Activated CD4-positive, alpha-beta memory T cell treated with anti-CD3 and anti-CD28 coated beads for 36 hours (primary cell): ENCODE measurements around the gene KCNJ12. TPM values are rescaled to one million over a fixed set of nuclear protein-coding genes. Genes with fewer than 3 reads are reported as not detected.
"Not testable (repeated sequence)": the region's sequence is repeated elsewhere in the genome, so short reads cannot be mapped to it uniquely, and the experiment has no call there.

Source experiments
- CTCF ChIA-PET: fragments of 350-600 bp; sonication (Branson Sonifier 250); formaldehyde crosslinking; loops from one replicate; lab custom pipeline; 2021; ENCODE audit warnings: antibody characterized with exemption, inconsistent platforms; lab: Charles Lee
- POLR2A ChIA-PET: fragments of 350-600 bp; sonication (Branson Sonifier 250); formaldehyde crosslinking; loops from one replicate; lab custom pipeline; 2021; ENCODE audit warnings: antibody characterized with exemption; lab: Charles Lee
- DNase-seq: peaks from one replicate; pipeline ENCODE4 v3.0.0-alpha.2; 2020
- H3K27ac Mint-ChIP-seq: one replicate; pipeline ENCODE4 v1.8.0; 2021; ENCODE audit warnings: mixed read lengths
- H3K27me3 Mint-ChIP-seq: one replicate; pipeline ENCODE4 v1.8.0; 2021; ENCODE audit warnings: mixed read lengths
- H3K36me3 Mint-ChIP-seq: one replicate; pipeline ENCODE4 v1.8.0; 2021; ENCODE audit warnings: mixed read lengths
- H3K4me1 Mint-ChIP-seq: one replicate; pipeline ENCODE4 v1.8.0; 2021; ENCODE audit warnings: low read depth, mixed read lengths
- H3K4me3 Mint-ChIP-seq: one replicate; pipeline ENCODE4 v1.8.0; 2021; ENCODE audit warnings: mild to moderate bottlenecking, mixed read lengths
- H3K9me3 Mint-ChIP-seq: one replicate; pipeline ENCODE4 v1.8.0; 2021; ENCODE audit warnings: mixed read lengths
- intact Hi-C: fragments of 100-400 bp; cut with micrococcal nuclease; formaldehyde crosslinking; loops from one replicate; pipeline ENCODE4 v1.15.1; 2023
- total RNA-seq, 2 experiments: library from RNA; stranded (reverse); gene quantifications; one replicate each; pipeline ENCODE4 v1.2.3, GENCODE V29; 2021

Gene KCNJ12
- total RNA-seq, 2 experiments from 2014 or later: not detected

- not testable (repeated sequence) for DNase-seq
Measured at GRCh38 chr17:21408224-21408623, 32.1 kb downstream of the KCNJ12 start.

GRCh38 chr17:21408766-21409300 lies 32.7 kb downstream of the KCNJ12 start:
- DNase-seq, CTCF ChIA-PET, intact Hi-C loops, H3K4me3 Mint-ChIP-seq, H3K27me3 Mint-ChIP-seq, H3K9me3 Mint-ChIP-seq, H3K27ac Mint-ChIP-seq, POLR2A ChIA-PET, H3K4me1 Mint-ChIP-seq, H3K36me3 Mint-ChIP-seq: not testable (repeated sequence)

More at GRCh38 chr17:21408224-21408623, 32.1 kb downstream of the KCNJ12 start:
- H3K36me3 Mint-ChIP-seq, H3K4me3 Mint-ChIP-seq, H3K27ac Mint-ChIP-seq, H3K9me3 Mint-ChIP-seq, CTCF ChIA-PET, H3K4me1 Mint-ChIP-seq, intact Hi-C loops, H3K27me3 Mint-ChIP-seq, POLR2A ChIA-PET: not testable (repeated sequence)

DNA sequence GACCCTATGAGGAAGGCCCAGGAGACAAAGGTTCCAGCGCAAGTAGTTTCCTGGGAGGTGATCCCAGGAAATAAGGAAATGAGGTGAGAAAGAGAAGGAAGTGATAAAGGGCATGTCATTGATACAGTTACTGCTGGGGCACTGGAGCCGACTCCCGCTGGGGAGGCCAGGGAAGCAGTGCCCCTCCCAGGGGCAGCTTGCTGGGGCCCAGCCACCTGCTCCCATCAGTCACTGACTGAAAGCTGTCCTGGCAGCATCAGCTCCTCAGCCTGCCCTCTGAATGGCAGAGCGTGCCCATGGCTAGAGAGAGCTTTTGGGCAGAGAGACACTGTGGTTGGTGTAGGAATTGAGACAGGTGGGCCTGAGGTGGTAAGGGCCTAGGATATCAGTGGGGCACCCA lies 33.2 kb downstream of the KCNJ12 start:
- H3K36me3 Mint-ChIP-seq, H3K4me1 Mint-ChIP-seq, H3K4me3 Mint-ChIP-seq, CTCF ChIA-PET, POLR2A ChIA-PET, intact Hi-C loops, DNase-seq, H3K27me3 Mint-ChIP-seq, H3K27ac Mint-ChIP-seq, H3K9me3 Mint-ChIP-seq: not testable (repeated sequence)

DNA sequence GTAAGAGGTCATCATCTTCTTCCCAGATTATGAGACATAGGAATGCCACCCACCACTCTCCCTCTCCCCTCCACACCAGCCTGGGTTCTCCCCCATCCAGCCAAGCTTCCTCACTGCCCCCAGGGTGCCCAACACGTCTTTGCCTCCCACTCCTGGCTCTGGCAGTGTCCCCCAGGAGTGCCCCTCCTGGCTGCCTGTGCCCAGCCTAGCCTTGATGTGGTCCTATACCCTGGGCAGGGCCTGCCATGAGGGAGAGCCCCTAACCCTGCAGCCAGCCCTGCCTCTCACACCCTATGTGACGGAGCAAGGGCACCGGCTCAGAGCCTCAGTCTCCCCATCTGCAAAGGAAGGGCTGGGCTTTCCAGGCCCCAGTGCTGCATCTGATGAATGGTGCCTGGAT lies 33.8 kb downstream of the KCNJ12 start:
- POLR2A ChIA-PET, H3K36me3 Mint-ChIP-seq, intact Hi-C loops, H3K27me3 Mint-ChIP-seq, H3K27ac Mint-ChIP-seq, CTCF ChIA-PET, H3K9me3 Mint-ChIP-seq, H3K4me1 Mint-ChIP-seq, H3K4me3 Mint-ChIP-seq, DNase-seq: not testable (repeated sequence)

- CTCF ChIA-PET, H3K27me3 Mint-ChIP-seq, H3K4me3 Mint-ChIP-seq, H3K9me3 Mint-ChIP-seq, H3K27ac Mint-ChIP-seq, POLR2A ChIA-PET, intact Hi-C loops, H3K4me1 Mint-ChIP-seq, H3K36me3 Mint-ChIP-seq, DNase-seq: not testable (repeated sequence)
Measured at GRCh38 chr17:21410371-21410770, 34.2 kb downstream of the KCNJ12 start.

DNA sequence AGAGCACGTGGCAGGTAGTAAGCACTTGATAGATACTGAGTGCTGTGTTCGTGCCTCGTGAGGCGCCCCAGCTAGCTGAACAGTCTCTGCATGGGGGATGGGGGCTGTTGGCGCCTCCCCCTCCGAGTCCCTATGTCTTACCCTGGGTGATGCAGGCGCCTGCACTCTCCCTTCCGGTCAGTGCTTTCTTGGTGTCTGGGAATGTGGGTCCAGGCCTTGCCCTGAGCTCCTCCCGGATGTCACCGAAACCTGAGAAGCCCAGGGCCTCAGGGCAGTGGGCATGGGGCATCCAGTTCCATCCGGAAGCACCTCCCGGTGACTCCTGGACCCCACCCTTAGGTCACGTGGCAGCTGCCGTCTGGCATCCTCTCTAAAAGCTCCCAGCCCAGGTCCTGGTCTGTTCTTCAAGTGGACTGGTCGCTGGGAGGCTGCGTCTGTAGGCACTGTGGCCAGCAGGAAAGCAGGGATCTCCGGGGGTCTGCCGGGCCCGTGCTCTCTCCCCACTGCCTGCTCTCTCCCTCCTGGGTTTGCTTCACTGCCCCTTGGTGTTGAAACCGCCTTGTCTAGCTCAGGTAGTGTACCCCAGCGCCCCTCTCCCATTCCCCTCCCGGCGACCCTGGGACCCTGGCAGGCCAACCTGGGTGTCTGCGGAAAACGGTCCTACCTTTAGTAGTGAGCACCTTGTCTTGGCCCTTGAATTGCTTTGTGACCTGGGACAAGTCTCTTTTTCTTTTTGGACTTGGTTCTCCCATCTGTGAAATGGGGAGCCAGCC lies 34.9 kb downstream of the KCNJ12 start:
- DNase-seq, H3K9me3 Mint-ChIP-seq, H3K4me3 Mint-ChIP-seq, H3K36me3 Mint-ChIP-seq, H3K27me3 Mint-ChIP-seq, POLR2A ChIA-PET, H3K27ac Mint-ChIP-seq, intact Hi-C loops, CTCF ChIA-PET, H3K4me1 Mint-ChIP-seq: not testable (repeated sequence)

GRCh38 chr17:21411679-21412205 lies 35.6 kb downstream of the KCNJ12 start:
- H3K27me3 Mint-ChIP-seq, H3K27ac Mint-ChIP-seq, H3K36me3 Mint-ChIP-seq, H3K4me3 Mint-ChIP-seq, POLR2A ChIA-PET, intact Hi-C loops, H3K4me1 Mint-ChIP-seq, DNase-seq, H3K9me3 Mint-ChIP-seq, CTCF ChIA-PET: not testable (repeated sequence)

- DNase-seq, intact Hi-C loops, H3K27ac Mint-ChIP-seq, H3K4me3 Mint-ChIP-seq, H3K4me1 Mint-ChIP-seq, H3K36me3 Mint-ChIP-seq, POLR2A ChIA-PET, CTCF ChIA-PET, H3K9me3 Mint-ChIP-seq, H3K27me3 Mint-ChIP-seq: not testable (repeated sequence)
Measured at GRCh38 chr17:21412207-21412681, 36.1 kb downstream of the KCNJ12 start.

- POLR2A ChIA-PET, intact Hi-C loops: not testable (repeated sequence)
Measured at GRCh38 chr17:21413570-21414279, 37.6 kb downstream of the KCNJ12 start.

DNA sequence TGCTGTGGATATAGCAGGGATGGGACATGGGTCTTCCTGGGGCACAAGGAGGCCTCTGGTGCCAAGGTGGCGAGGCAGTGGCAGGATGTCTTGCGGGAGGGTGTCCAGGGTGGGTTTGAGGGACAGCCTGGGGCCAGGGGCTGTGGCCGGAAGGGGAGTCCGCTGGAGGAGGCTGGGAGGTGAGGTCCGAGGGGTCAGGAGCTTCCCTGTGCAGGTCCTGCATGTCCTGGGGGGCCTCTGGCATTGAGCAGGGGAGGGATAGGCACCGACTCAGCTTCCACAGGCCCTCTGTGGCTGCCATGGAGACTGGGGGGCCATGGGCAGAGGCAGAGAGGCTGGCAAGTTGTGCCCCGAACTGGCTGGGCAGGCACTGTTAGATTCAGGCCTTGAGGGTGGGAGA lies 38.5 kb downstream of the KCNJ12 start:
- H3K4me1 Mint-ChIP-seq, CTCF ChIA-PET, H3K27ac Mint-ChIP-seq, POLR2A ChIA-PET, DNase-seq, H3K27me3 Mint-ChIP-seq, intact Hi-C loops, H3K36me3 Mint-ChIP-seq, H3K4me3 Mint-ChIP-seq, H3K9me3 Mint-ChIP-seq: not testable (repeated sequence)

More at GRCh38 chr17:21413570-21414279, 37.6 kb downstream of the KCNJ12 start:
- H3K27ac Mint-ChIP-seq, H3K27me3 Mint-ChIP-seq, H3K36me3 Mint-ChIP-seq, H3K4me3 Mint-ChIP-seq, H3K9me3 Mint-ChIP-seq, H3K4me1 Mint-ChIP-seq, CTCF ChIA-PET, DNase-seq: not testable (repeated sequence)

- H3K9me3 Mint-ChIP-seq, CTCF ChIA-PET, H3K27me3 Mint-ChIP-seq, H3K36me3 Mint-ChIP-seq, POLR2A ChIA-PET, intact Hi-C loops, DNase-seq, H3K4me3 Mint-ChIP-seq, H3K27ac Mint-ChIP-seq: not testable (repeated sequence)
- H3K4me1 Mint-ChIP-seq: peaks cover 13% of the 10 kb centered on the region
Measured at GRCh38 chr17:21415166-21415990, 39.2 kb downstream of the KCNJ12 start.
